ENCODE measurements around the gene HDAC4.

The HDAC4 gene

GRCh38 chr2:239377591-239377990, 23.2 kb downstream of the HDAC4 start:
- Histone ChIP-seq H3K36me3 (ENCODE audit: insufficient read depth, low read length) (no peaks in the 10 kb centered on the region; the same call in 1 of the 2 replicates), H3K9me3 (ENCODE audit: control insufficient read depth, insufficient read depth, low read length) (no peaks in the 10 kb centered on the region), H3K9ac (ENCODE audit: low read depth, low read length) (no peak overlapping the region), H3K4me1 (ENCODE audit: insufficient read depth, low read length) (peaks cover 13% of the 10 kb centered on the region)

- Histone ChIP-seq H3K36me3 (ENCODE audit: insufficient read depth, low read length) (no peaks in the 10 kb centered on the region; the same call in 1 of the 2 replicates), H3K4me1 (ENCODE audit: insufficient read depth, low read length) (peaks cover 13% of the 10 kb centered on the region)
These were observed 23.8 kb downstream of the HDAC4 start for GRCh38 chr2:239376942-239377531.

GRCh38 chr2:239376351-239376750, 24.5 kb downstream of the HDAC4 start:
- Histone ChIP-seq H3K4me1 (ENCODE audit: insufficient read depth, low read length) (peaks cover 8% of the 10 kb centered on the region), H3K9me3 (ENCODE audit: control insufficient read depth, insufficient read depth, low read length) (no peaks in the 10 kb centered on the region), H3K9ac (ENCODE audit: low read depth, low read length) (no peak overlapping the region), H3K36me3 (ENCODE audit: insufficient read depth, low read length) (no peaks in the 10 kb centered on the region; the same call in 1 of the 2 replicates)

More at GRCh38 chr2:239376942-239377531, 23.8 kb downstream of the HDAC4 start:
- Histone ChIP-seq H3K9me3 (ENCODE audit: control insufficient read depth, insufficient read depth, low read length) (no peaks in the 10 kb centered on the region), H3K9ac (ENCODE audit: low read depth, low read length) (no peak overlapping the region)

GRCh38 chr2:239375278-239376061, 25.4 kb downstream of the HDAC4 start:
- H3K36me3 ChIP-seq (ENCODE audit: insufficient read depth, low read length), result no peaks in the 10 kb centered on the region; the same call in 1 of the 2 replicates
- no peaks in the 10 kb centered on the region for H3K9me3 ChIP-seq (ENCODE audit: control insufficient read depth, insufficient read depth, low read length)
- H3K9ac ChIP-seq (ENCODE audit: low read depth, low read length), result no peak overlapping the region
- no peaks in the 10 kb centered on the region; the same call in 1 of the 2 replicates for H3K4me1 ChIP-seq (ENCODE audit: insufficient read depth, low read length)

- H3K4me1 ChIP-seq (ENCODE audit: insufficient read depth, low read length), result no peaks in the 10 kb centered on the region; the same call in 1 of the 2 replicates
- H3K36me3 ChIP-seq (ENCODE audit: insufficient read depth, low read length), result no peaks in the 10 kb centered on the region; the same call in 1 of the 2 replicates
- no peaks in the 10 kb centered on the region for H3K9me3 ChIP-seq (ENCODE audit: control insufficient read depth, insufficient read depth, low read length)
These were observed 25.9 kb downstream of the HDAC4 start for GRCh38 chr2:239374896-239375277.

GRCh38 chr2:239372835-239373234, 28.0 kb downstream of the HDAC4 start:
- Histone ChIP-seq H3K4me1 (ENCODE audit: insufficient read depth, low read length) (no peaks in the 10 kb centered on the region), H3K9me3 (ENCODE audit: control insufficient read depth, insufficient read depth, low read length) (no peaks in the 10 kb centered on the region), H3K9ac (ENCODE audit: low read depth, low read length) (no peak overlapping the region), H3K36me3 (ENCODE audit: insufficient read depth, low read length) (no peaks in the 10 kb centered on the region; the same call in 1 of the 2 replicates)

More at GRCh38 chr2:239374896-239375277, 25.9 kb downstream of the HDAC4 start:
- no peak overlapping the region for H3K9ac ChIP-seq (ENCODE audit: low read depth, low read length)

- Histone ChIP-seq H3K9ac (ENCODE audit: low read depth, low read length) (no peak overlapping the region), H3K9me3 (ENCODE audit: control insufficient read depth, insufficient read depth, low read length) (no peaks in the 10 kb centered on the region), H3K4me1 (ENCODE audit: insufficient read depth, low read length) (no peaks in the 10 kb centered on the region), H3K36me3 (ENCODE audit: insufficient read depth, low read length) (no peaks in the 10 kb centered on the region; the same call in 1 of the 2 replicates)
These were observed 28.8 kb downstream of the HDAC4 start for GRCh38 chr2:239371726-239372686.

GRCh38 chr2:239370876-239371725, 29.7 kb downstream of the HDAC4 start:
- H3K9ac ChIP-seq (ENCODE audit: low read depth, low read length), result no peak overlapping the region

GRCh38 chr2:239370403-239370802, 30.4 kb downstream of the HDAC4 start:
- no peaks in the 10 kb centered on the region for H3K4me1 ChIP-seq (ENCODE audit: insufficient read depth, low read length)
- H3K36me3 ChIP-seq (ENCODE audit: insufficient read depth, low read length), result no peaks in the 10 kb centered on the region
- H3K9me3 ChIP-seq (ENCODE audit: control insufficient read depth, insufficient read depth, low read length), result no peaks in the 10 kb centered on the region
- H3K9ac ChIP-seq (ENCODE audit: low read depth, low read length), result no peak overlapping the region

More at GRCh38 chr2:239370876-239371725, 29.7 kb downstream of the HDAC4 start:
- Histone ChIP-seq H3K9me3 (ENCODE audit: control insufficient read depth, insufficient read depth, low read length) (no peaks in the 10 kb centered on the region), H3K36me3 (ENCODE audit: insufficient read depth, low read length) (no peaks in the 10 kb centered on the region), H3K4me1 (ENCODE audit: insufficient read depth, low read length) (no peaks in the 10 kb centered on the region)

GRCh38 chr2:239369631-239370161, 31.1 kb downstream of the HDAC4 start:
- H3K9ac ChIP-seq (ENCODE audit: low read depth, low read length), result no peak overlapping the region
- H3K36me3 ChIP-seq (ENCODE audit: insufficient read depth, low read length), result no peaks in the 10 kb centered on the region

GRCh38 chr2:239368906-239369552, 31.8 kb downstream of the HDAC4 start:
- H3K36me3 ChIP-seq (ENCODE audit: insufficient read depth, low read length), result no peaks in the 10 kb centered on the region
- no peak overlapping the region for H3K9ac ChIP-seq (ENCODE audit: low read depth, low read length)
- H3K4me1 ChIP-seq (ENCODE audit: insufficient read depth, low read length), result no peaks in the 10 kb centered on the region
- no peaks in the 10 kb centered on the region for H3K9me3 ChIP-seq (ENCODE audit: control insufficient read depth, insufficient read depth, low read length)

More at GRCh38 chr2:239369631-239370161, 31.1 kb downstream of the HDAC4 start:
- Histone ChIP-seq H3K4me1 (ENCODE audit: insufficient read depth, low read length) (no peaks in the 10 kb centered on the region), H3K9me3 (ENCODE audit: control insufficient read depth, insufficient read depth, low read length) (no peaks in the 10 kb centered on the region)

- Histone ChIP-seq H3K9ac (ENCODE audit: low read depth, low read length) (no peak overlapping the region), H3K36me3 (ENCODE audit: insufficient read depth, low read length) (no peaks in the 10 kb centered on the region), H3K4me1 (ENCODE audit: insufficient read depth, low read length) (no peaks in the 10 kb centered on the region), H3K9me3 (ENCODE audit: control insufficient read depth, insufficient read depth, low read length) (no peaks in the 10 kb centered on the region)
These were observed 32.5 kb downstream of the HDAC4 start for GRCh38 chr2:239368321-239368720.

- Histone ChIP-seq H3K36me3 (ENCODE audit: insufficient read depth, low read length) (no peaks in the 10 kb centered on the region), H3K9me3 (ENCODE audit: control insufficient read depth, insufficient read depth, low read length) (no peaks in the 10 kb centered on the region), H3K4me1 (ENCODE audit: insufficient read depth, low read length) (no peaks in the 10 kb centered on the region), H3K9ac (ENCODE audit: low read depth, low read length) (no peak overlapping the region)
These were observed 34.1 kb downstream of the HDAC4 start for GRCh38 chr2:239366740-239367139.
